UCSD-AML1 (cell line): ENCODE data around the gene BTBD2.

ENCODE experiments used
- DNase-seq: peaks from one replicate; lab custom pipeline; 2025; ENCODE audit not compliant: unreplicated experiment; lab: John Stamatoyannopoulos, UW

BTBD2 gene

GRCh38 chr19:1987197-1988187 is 28.0 kb downstream of the BTBD2 start:
- no peak for DNase-seq

GRCh38 chr19:1986357-1987162 is 29.0 kb downstream of the BTBD2 start:
- DNase-seq, result no peak

GRCh38 chr19:1985588-1986356 is 29.7 kb downstream of the BTBD2 start:
- no peak for DNase-seq

GRCh38 chr19:1984357-1984756 is 31.2 kb downstream of the BTBD2 start:
- no peak for DNase-seq

- no peak for DNase-seq
Observed at GRCh38 chr19:1981253-1981652, 34.3 kb downstream of the BTBD2 start.

GRCh38 chr19:1980809-1981181 is 34.7 kb downstream of the BTBD2 start:
- DNase-seq, result no peak

- no peak for DNase-seq
Observed at GRCh38 chr19:1980091-1980808, 35.3 kb downstream of the BTBD2 start.

GRCh38 chr19:1979642-1980041 is 35.9 kb downstream of the BTBD2 start:
- no peak for DNase-seq

- DNase-seq, result no peak
Observed at GRCh38 chr19:1979017-1979416, 36.5 kb downstream of the BTBD2 start.

GRCh38 chr19:1978346-1978894 is 37.1 kb downstream of the BTBD2 start:
- DNase-seq, result no peak

- DNase-seq, result no peak
Observed at GRCh38 chr19:1977120-1977519, 38.4 kb downstream of the BTBD2 start.

GRCh38 chr19:1975162-1975480 is 40.4 kb downstream of the BTBD2 start:
- no peak for DNase-seq

GRCh38 chr19:1974381-1975161 is 40.9 kb downstream of the BTBD2 start:
- no peak for DNase-seq

- no peak for DNase-seq
Observed at GRCh38 chr19:1970806-1971502, 44.6 kb downstream of the BTBD2 start.

- DNase-seq, result no peak
Observed at GRCh38 chr19:1970003-1970805, 45.3 kb downstream of the BTBD2 start.

GRCh38 chr19:1969176-1970002 is 46.1 kb downstream of the BTBD2 start:
- no peak for DNase-seq
